Esophagus muscularis mucosa (tissue), 4 donors: ENCODE measurements around the gene RABAC1. TPM values are rescaled to one million over a fixed set of nuclear protein-coding genes. Genes with fewer than 3 reads are reported as not detected.

ENCODE experiments used
- DNase-seq: peaks from one replicate; pipeline ENCODE4 v3.0.0-alpha.2; 2017; ENCODE audit errors: extremely low spot score
- H3K27ac ChIP-seq, 4 donors: fragments of 200-600 bp; sonication (generic); replicated peaks in 1 of 4; 1 replicate in 3 of 4; 2 replicates in 1 of 4; pipeline ENCODE4 v1.5.1; 2016 to 2019; ENCODE audit warnings: mild to moderate bottlenecking in 1 of 4
- H3K27me3 ChIP-seq, 4 donors: fragments of 200-600 bp; sonication (generic); one replicate each; pipeline versions ENCODE4 v1.5.1 to v1.6.0; 2016 to 2019
- H3K36me3 ChIP-seq, 4 donors: fragments of 200-600 bp; sonication (generic); one replicate each; pipeline ENCODE4 v1.5.1; 2016 to 2019
- H3K4me1 ChIP-seq, 4 donors: fragments of 200-600 bp; sonication (generic); one replicate each; pipeline ENCODE4 v1.5.1; 2016 to 2019
- H3K4me3 ChIP-seq, 4 donors: fragments of 200-600 bp; sonication (generic); 1 replicate in 2 of 4; 2 replicates in 2 of 4; pipeline ENCODE4 v1.5.1; 2016 to 2019; ENCODE audit warnings: mild to moderate bottlenecking in 4 of 4, moderate library complexity in 1 of 4
- H3K9me3 ChIP-seq, 4 donors: fragments of 200-600 bp; sonication (generic); 1 replicate in 3 of 4; 2 replicates in 1 of 4; pipeline ENCODE4 v1.5.1; 2016 to 2019
- EP300 ChIP-seq: sonication (generic); formaldehyde crosslinking; IDR thresholded peaks from one replicate; pipeline ENCODE4 v1.6.1; 2017; ENCODE audit warnings: antibody characterized with exemption
- POLR2A ChIP-seq: fragments of 450-650 bp; IDR thresholded peaks from one replicate; pipeline ENCODE4 v1.6.1; 2017; ENCODE audit warnings: antibody characterized with exemption, moderate library complexity, mild to moderate bottlenecking, low read depth
- POLR2AphosphoS5 ChIP-seq, 2 donors: sonication (generic); formaldehyde crosslinking; IDR thresholded peaks; one replicate each; pipeline ENCODE4 v1.6.1; 2017; ENCODE audit warnings: antibody characterized with exemption in 2 of 2
- WGBS: methylation state at CpG from one replicate; pipeline ENCODE4 v1.1.5; 2018; 5-methylcytosine and 5-hydroxymethylcytosine counted together
- intact Hi-C: fragments of 100-400 bp; cut with DNase I; formaldehyde crosslinking; loops from one replicate; pipeline ENCODE4 v1.15.1; 2023
- total RNA-seq, 4 donors: library from RNA; depleted of rRNA; stranded (reverse); fragments of >200 nt; gene quantifications; one replicate each; pipeline versions ENCODE4 v1.1.0 to v1.2.1, GENCODE V29; 2016
- TF ChIP-seq, protein P1 (sequence below), 3 experiments: fragments of 200-600 bp in 2 of 3; fragments of 450-650 bp in 1 of 3; sonication (generic) in 2 of 3; IDR thresholded peaks; one replicate each; pipeline ENCODE4 v1.5.1; 2017 to 2019; ENCODE audit warnings: antibody characterized with exemption in 3 of 3, mild to moderate bottlenecking in 2 of 3, moderate library complexity in 1 of 3

The RABAC1 gene
- total RNA-seq, 4 donors from 2014 or later, result 142 to 250 (median 201) TPM

- peaks cover 0 to 33% (median 14%) of the 10 kb centered on the region in 4 donors for H3K27me3 ChIP-seq
- H3K4me3 ChIP-seq, result no peak overlapping the region
- no peak for TF ChIP-seq POLR2AphosphoS5 (IDR thresholded peaks at IDR 0.05)
- peaks cover 7 to 11% (median 8%) of the 10 kb centered on the region in 4 donors for H3K4me1 ChIP-seq
- no peaks in the 10 kb centered on the region for H3K9me3 ChIP-seq
- 86% methylated on average over 9 of the region's 9 CpGs for WGBS
- intact Hi-C loops, result no loop called here
- H3K27ac ChIP-seq, result no peak overlapping the region
- peaks cover 0 to 32% (median 0%) of the 10 kb centered on the region in 4 donors for H3K36me3 ChIP-seq
- no peak for DNase-seq
Observed at GRCh38 chr19:41988947-41989346, 29.8 kb upstream of the RABAC1 start.

- peaks cover 0 to 32% (median 0%) of the 10 kb centered on the region in 4 donors for H3K36me3 ChIP-seq
- H3K4me1 ChIP-seq, result peaks cover 0 to 3% (median 0%) of the 10 kb centered on the region in 4 donors
- no peak for DNase-seq
- TF ChIP-seq, protein P1, sequence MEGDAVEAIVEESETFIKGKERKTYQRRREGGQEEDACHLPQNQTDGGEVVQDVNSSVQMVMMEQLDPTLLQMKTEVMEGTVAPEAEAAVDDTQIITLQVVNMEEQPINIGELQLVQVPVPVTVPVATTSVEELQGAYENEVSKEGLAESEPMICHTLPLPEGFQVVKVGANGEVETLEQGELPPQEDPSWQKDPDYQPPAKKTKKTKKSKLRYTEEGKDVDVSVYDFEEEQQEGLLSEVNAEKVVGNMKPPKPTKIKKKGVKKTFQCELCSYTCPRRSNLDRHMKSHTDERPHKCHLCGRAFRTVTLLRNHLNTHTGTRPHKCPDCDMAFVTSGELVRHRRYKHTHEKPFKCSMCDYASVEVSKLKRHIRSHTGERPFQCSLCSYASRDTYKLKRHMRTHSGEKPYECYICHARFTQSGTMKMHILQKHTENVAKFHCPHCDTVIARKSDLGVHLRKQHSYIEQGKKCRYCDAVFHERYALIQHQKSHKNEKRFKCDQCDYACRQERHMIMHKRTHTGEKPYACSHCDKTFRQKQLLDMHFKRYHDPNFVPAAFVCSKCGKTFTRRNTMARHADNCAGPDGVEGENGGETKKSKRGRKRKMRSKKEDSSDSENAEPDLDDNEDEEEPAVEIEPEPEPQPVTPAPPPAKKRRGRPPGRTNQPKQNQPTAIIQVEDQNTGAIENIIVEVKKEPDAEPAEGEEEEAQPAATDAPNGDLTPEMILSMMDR (IDR thresholded peaks at IDR 0.05), result no peak
- TF ChIP-seq EP300, result no peak
- TF ChIP-seq POLR2AphosphoS5 (IDR thresholded peaks at IDR 0.05), result no peak
- no peak for TF ChIP-seq POLR2A
- intact Hi-C loops, result no loop called here
- H3K27me3 ChIP-seq, result peaks cover 0 to 17% (median 5%) of the 10 kb centered on the region in 4 donors
- H3K9me3 ChIP-seq, result no peaks in the 10 kb centered on the region
- no peak overlapping the region for H3K27ac ChIP-seq
- 86% methylated on average over 8 of the region's 10 CpGs for WGBS
- H3K4me3 ChIP-seq, result no peak overlapping the region
Observed at GRCh38 chr19:41987141-41987860, 28.2 kb upstream of the RABAC1 start.

DNA sequence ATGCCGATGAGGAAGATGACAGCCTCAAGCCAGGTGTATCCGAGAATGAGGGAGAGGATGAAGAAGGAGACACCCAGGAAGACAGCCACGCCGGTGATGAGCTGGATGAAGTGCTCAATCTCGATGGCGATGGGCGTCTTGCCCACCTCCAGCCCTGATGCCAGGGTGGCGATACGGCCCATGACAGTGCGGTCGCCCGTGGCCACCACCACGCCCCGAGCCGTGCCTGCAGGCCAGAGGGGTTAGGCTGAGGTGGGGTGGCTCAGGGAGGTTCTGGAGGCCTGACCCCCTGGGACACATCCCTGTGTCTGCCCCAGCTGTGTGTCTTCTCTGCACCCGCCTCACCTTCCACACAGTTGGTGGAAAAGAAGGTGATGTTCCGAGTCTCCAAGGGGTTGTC is 25.8 kb upstream of the RABAC1 start:
- no peak for DNase-seq
- Histone ChIP-seq H3K4me1 (no peaks in the 10 kb centered on the region), H3K9me3 (no peaks in the 10 kb centered on the region), H3K36me3 (peaks cover 0 to 48% (median 0%) of the 10 kb centered on the region in 4 donors), H3K27me3 (no peaks in the 10 kb centered on the region), H3K4me3 (no peak overlapping the region), H3K27ac (no peak overlapping the region)
- TF ChIP-seq POLR2AphosphoS5 (IDR thresholded peaks at IDR 0.05) (no peak), EP300 (no peak), POLR2A (no peak)
- TF ChIP-seq, protein P1 (IDR thresholded peaks at IDR 0.05), result no peak
- 95% methylated on average over 15 of the region's 17 CpGs for whole genome bisulfite sequencing
- intact Hi-C loops, result no loop called here

DNA sequence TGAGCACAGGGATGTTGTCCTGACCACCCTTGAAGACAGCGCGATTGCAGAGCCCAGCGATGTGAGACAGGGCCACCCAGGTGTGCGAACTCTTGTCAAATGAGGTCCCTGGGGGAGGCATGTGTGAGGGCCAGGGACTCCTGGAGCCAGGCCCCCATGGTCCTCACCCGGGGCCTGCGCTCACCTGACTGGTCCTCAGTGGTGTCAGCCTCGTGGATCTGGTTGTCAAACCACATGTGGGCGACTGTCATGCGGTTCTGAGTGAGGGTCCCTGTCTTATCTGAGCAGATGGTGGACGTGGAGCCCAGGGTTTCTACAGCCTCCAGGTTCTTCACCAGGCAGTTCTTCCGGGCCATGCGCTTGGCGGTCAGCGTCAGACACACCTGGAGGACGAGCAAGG is 22.6 kb upstream of the RABAC1 start:
- WGBS, result 88% methylated on average over 15 of the region's 15 CpGs
- intact Hi-C loops, result no loop called here
- no peak overlapping the region for H3K4me3 ChIP-seq
- H3K27ac ChIP-seq, result no peak overlapping the region
- no peaks in the 10 kb centered on the region for H3K4me1 ChIP-seq
- no peaks in the 10 kb centered on the region for H3K27me3 ChIP-seq
- peaks cover 0 to 41% (median 0%) of the 10 kb centered on the region in 4 donors for H3K36me3 ChIP-seq
- no peak for DNase-seq
- TF ChIP-seq POLR2AphosphoS5 (IDR thresholded peaks at IDR 0.05) (no peak), EP300 (no peak), POLR2A (no peak)
- TF ChIP-seq, protein P1 (IDR thresholded peaks at IDR 0.05), result no peak
- H3K9me3 ChIP-seq, result no peaks in the 10 kb centered on the region

DNA sequence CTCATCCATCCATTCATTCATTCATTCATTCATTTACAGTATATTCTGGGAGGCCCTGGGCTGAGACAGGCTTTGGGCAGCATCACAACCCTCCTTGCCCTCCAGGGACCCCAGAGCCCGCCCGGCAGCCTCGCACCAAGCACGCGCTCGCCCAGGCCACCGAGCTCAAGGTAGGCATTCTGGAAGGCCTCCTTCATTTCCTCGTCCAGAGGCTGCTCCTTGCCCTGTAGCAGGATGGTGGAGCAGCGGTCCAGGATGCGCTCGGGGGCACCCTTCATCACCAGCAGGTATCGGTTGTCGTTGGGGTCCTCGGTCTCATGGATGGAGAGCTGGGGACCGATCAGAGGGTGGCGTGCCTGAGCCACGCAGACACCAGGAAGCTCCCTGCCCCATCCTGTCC is 19.3 kb upstream of the RABAC1 start:
- Histone ChIP-seq H3K4me3 (no peak overlapping the region), H3K4me1 (no peaks in the 10 kb centered on the region), H3K9me3 (no peaks in the 10 kb centered on the region), H3K36me3 (peaks cover 0 to 43% (median 0%) of the 10 kb centered on the region in 4 donors), H3K27me3 (no peaks in the 10 kb centered on the region), H3K27ac (no peak overlapping the region)
- TF ChIP-seq POLR2A (no peak), POLR2AphosphoS5 (IDR thresholded peaks at IDR 0.05) (no peak), EP300 (no peak)
- TF ChIP-seq, protein P1 (IDR thresholded peaks at IDR 0.05), result no peak
- no peak for DNase-seq
- intact Hi-C loops, result no loop called here
- 91% methylated on average over 13 of the region's 17 CpGs for WGBS
